HCT116 (cell line): ENCODE data around the gene ABCA9.

Source experiments
- EZH2 ChIP-seq: fragments of 200-600 bp; sonication (generic); IDR thresholded peaks from 2 replicates; pipeline ENCODE4 v1.6.1; 2017; ENCODE audit warnings: antibody characterized with exemption, mixed run types
- ZFX ChIP-seq: fragments of 450-650 bp; IDR thresholded peaks from 2 replicates; pipeline ENCODE4 v1.6.1; 2017
- TF ChIP-seq, protein P1 (sequence below), 3 experiments: fragments of 200-600 bp in 1 of 3; sonication (generic) in 1 of 3; IDR thresholded peaks in 2 of 3; conservative IDR thresholded peaks in 1 of 3; 2 replicates each; pipeline ENCODE4 v1.5.1; 2012 to 2017; ENCODE audit warnings: low read depth in 2 of 3, low read length in 2 of 3, antibody characterized with exemption in 1 of 3, borderline replicate concordance in 1 of 3, control low read depth in 1 of 3, mild to moderate bottlenecking in 1 of 3, mixed read lengths in 1 of 3, mixed run types in 1 of 3, moderate library complexity in 1 of 3; ENCODE audit not compliant: insufficient read depth in 1 of 3

DNA sequence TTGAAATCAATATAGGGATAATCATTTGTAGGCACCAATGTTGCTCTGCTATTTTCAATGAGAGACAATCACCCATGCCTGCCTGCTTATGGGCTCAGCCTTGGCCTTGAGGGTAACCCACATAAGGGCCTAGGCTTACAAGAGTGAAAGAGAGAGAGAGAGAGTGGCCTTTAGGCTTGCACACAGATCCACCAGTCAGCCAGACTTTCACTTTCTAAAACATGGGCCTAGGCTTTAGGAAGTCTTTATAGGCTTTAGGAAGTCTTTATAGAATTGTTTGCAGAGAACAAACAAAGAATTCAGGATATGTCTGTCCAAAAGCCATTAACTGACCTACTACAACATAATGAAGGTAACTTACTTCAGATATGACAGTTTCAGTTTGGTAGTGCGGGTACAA is 3.4 kb downstream of the ABCA9 start:
- no peak for TF ChIP-seq ZFX
- TF ChIP-seq, protein P1, sequence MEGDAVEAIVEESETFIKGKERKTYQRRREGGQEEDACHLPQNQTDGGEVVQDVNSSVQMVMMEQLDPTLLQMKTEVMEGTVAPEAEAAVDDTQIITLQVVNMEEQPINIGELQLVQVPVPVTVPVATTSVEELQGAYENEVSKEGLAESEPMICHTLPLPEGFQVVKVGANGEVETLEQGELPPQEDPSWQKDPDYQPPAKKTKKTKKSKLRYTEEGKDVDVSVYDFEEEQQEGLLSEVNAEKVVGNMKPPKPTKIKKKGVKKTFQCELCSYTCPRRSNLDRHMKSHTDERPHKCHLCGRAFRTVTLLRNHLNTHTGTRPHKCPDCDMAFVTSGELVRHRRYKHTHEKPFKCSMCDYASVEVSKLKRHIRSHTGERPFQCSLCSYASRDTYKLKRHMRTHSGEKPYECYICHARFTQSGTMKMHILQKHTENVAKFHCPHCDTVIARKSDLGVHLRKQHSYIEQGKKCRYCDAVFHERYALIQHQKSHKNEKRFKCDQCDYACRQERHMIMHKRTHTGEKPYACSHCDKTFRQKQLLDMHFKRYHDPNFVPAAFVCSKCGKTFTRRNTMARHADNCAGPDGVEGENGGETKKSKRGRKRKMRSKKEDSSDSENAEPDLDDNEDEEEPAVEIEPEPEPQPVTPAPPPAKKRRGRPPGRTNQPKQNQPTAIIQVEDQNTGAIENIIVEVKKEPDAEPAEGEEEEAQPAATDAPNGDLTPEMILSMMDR (IDR thresholded peaks at IDR 0.05 in 2 of 3, conservative IDR thresholded peaks at IDR 0.05 in 1 of 3; ENCODE audit: borderline replicate concordance in 1 of 3, insufficient read depth in 1 of 3, low read depth in 2 of 3, low read length in 2 of 3) = no peak
- no peak for TF ChIP-seq EZH2
